Activated CD8-positive, alpha-beta memory T cell treated with anti-CD3 and anti-CD28 coated beads for 48 hours (primary cell): ENCODE results near the gene ARF1.
"Not testable (repeated sequence)": the region's sequence is repeated elsewhere in the genome, so short reads cannot be mapped to it uniquely, and the experiment has no call there.

Experiments
- DNase-seq, 3 experiments: peaks; one replicate each; pipeline ENCODE4 v3.0.0-alpha.2; 2020; ENCODE audit warnings: low read depth in 2 of 3, low spot score in 2 of 3

ARF1 gene

GRCh38 chr1:228100822-228101613 is 18.5 kb downstream of the ARF1 start:
- no peak for DNase-seq

- no peak for DNase-seq
These were observed 19.1 kb downstream of the ARF1 start for GRCh38 chr1:228101614-228101993.

- DNase-seq, result no peak
These were observed 19.7 kb downstream of the ARF1 start for GRCh38 chr1:228101994-228102790.

- peak; percentile 90 to 91 (median 90) for DNase-seq
These were observed 20.5 kb downstream of the ARF1 start, which contains the start of gene C1orf35 for GRCh38 chr1:228102791-228103620. C1orf35 (minus strand) TSS chr1:228103325; CDS start chr1:228103227, 98 bp downstream.

GRCh38 chr1:228104526-228105269 is 22.2 kb downstream of the ARF1 start:
- no peak for DNase-seq

- no peak for DNase-seq
These were observed 22.9 kb downstream of the ARF1 start for GRCh38 chr1:228105270-228105995.

- DNase-seq, result no peak
These were observed 23.7 kb downstream of the ARF1 start for GRCh38 chr1:228105996-228106799.

GRCh38 chr1:228106800-228107054 is 24.2 kb downstream of the ARF1 start:
- DNase-seq, result no peak

GRCh38 chr1:228107636-228108035 is 25.1 kb downstream of the ARF1 start:
- DNase-seq, result no peak

- no peak for DNase-seq
These were observed 25.7 kb downstream of the ARF1 start for GRCh38 chr1:228108055-228108690.

GRCh38 chr1:228108742-228109072 is 26.2 kb downstream of the ARF1 start:
- DNase-seq, result no peak

GRCh38 chr1:228109073-228109961 is 26.8 kb downstream of the ARF1 start, which contains the start of gene MRPL55:
MRPL55 (minus strand) TSS chr1:228109299; CDS start chr1:228108260, 1,039 bp downstream.
- DNase-seq, result peak; percentile 97 to 100 (median 99)

- no peak for DNase-seq
These were observed 27.5 kb downstream of the ARF1 start for GRCh38 chr1:228109962-228110488.

- DNase-seq, result no peak
These were observed 28.0 kb downstream of the ARF1 start for GRCh38 chr1:228110556-228110955.

- not testable (repeated sequence) for DNase-seq
These were observed 28.8 kb downstream of the ARF1 start for GRCh38 chr1:228111315-228111714.

GRCh38 chr1:228112167-228112566 is 29.7 kb downstream of the ARF1 start:
- DNase-seq, result no peak

GRCh38 chr1:228112617-228113016 is 30.1 kb downstream of the ARF1 start:
- no peak for DNase-seq

GRCh38 chr1:228114827-228115226 is 32.3 kb downstream of the ARF1 start:
- DNase-seq, result no peak
